ENCODE measurements around the gene GPATCH8. TPM values are rescaled to one million over a fixed set of nuclear protein-coding genes. Genes with fewer than 3 reads are reported as not detected.

The GPATCH8 gene
- total RNA-seq, 2 donors from 2014 or later = 30.3 to 33.9 TPM

GRCh38 chr17:44530896-44531418 is 27.8 kb upstream of the GPATCH8 start:
- Histone ChIP-seq H3K36me3 (no peaks in the 10 kb centered on the region), H3K27me3 (no peaks in the 10 kb centered on the region), H3K4me3 (no peak overlapping the region), H3K27ac (no peak overlapping the region), H3K4me1 (no peaks in the 10 kb centered on the region), H3K9ac (ENCODE audit: low read depth in 2 of 2, low read length in 2 of 2) (no peak overlapping the region), H3K9me3 (no peaks in the 10 kb centered on the region)
- no peak for TF ChIP-seq CTCF (IDR thresholded peaks at IDR 0.05)
- no peak for DNase-seq
- intact Hi-C loops (cut with DNase I) = loop anchor here (5.0 to 10.0 kb wide), 2 partner anchors 106 to 334 kb away; no protein-coding TSS in a partner anchor

GRCh38 chr17:44529864-44530263 is 26.7 kb upstream of the GPATCH8 start:
- intact Hi-C loops (cut with DNase I) = loop anchor here (5.0 to 10.0 kb wide), 2 partner anchors 107 to 335 kb away; no protein-coding TSS in a partner anchor
- Histone ChIP-seq H3K27me3 (no peaks in the 10 kb centered on the region), H3K27ac (no peak overlapping the region), H3K9ac (ENCODE audit: low read depth in 2 of 2, low read length in 2 of 2) (no peak overlapping the region), H3K4me3 (no peak overlapping the region), H3K36me3 (no peaks in the 10 kb centered on the region), H3K9me3 (no peaks in the 10 kb centered on the region), H3K4me1 (no peaks in the 10 kb centered on the region)
- DNase-seq = no peak
- TF ChIP-seq CTCF (IDR thresholded peaks at IDR 0.05) = no peak

GRCh38 chr17:44527954-44528353 is 24.7 kb upstream of the GPATCH8 start:
- TF ChIP-seq CTCF (IDR thresholded peaks at IDR 0.05) = no peak
- Histone ChIP-seq H3K27me3 (no peaks in the 10 kb centered on the region), H3K4me1 (no peaks in the 10 kb centered on the region), H3K9me3 (no peaks in the 10 kb centered on the region), H3K36me3 (no peaks in the 10 kb centered on the region), H3K9ac (ENCODE audit: low read depth in 2 of 2, low read length in 2 of 2) (no peak overlapping the region), H3K27ac (no peak overlapping the region), H3K4me3 (no peak overlapping the region)
- no peak for DNase-seq
- intact Hi-C loops (cut with DNase I) = no loop called here

GRCh38 chr17:44527102-44527501 is 23.9 kb upstream of the GPATCH8 start:
- TF ChIP-seq CTCF (IDR thresholded peaks at IDR 0.05) = no peak
- Histone ChIP-seq H3K36me3 (no peaks in the 10 kb centered on the region), H3K9me3 (no peaks in the 10 kb centered on the region), H3K27me3 (no peaks in the 10 kb centered on the region), H3K4me3 (no peak overlapping the region), H3K4me1 (no peaks in the 10 kb centered on the region), H3K9ac (ENCODE audit: low read depth in 2 of 2, low read length in 2 of 2) (no peak overlapping the region), H3K27ac (no peak overlapping the region)
- no peak for DNase-seq
- intact Hi-C loops (cut with DNase I) = no loop called here

- Histone ChIP-seq H3K36me3 (no peaks in the 10 kb centered on the region), H3K27ac (no peak overlapping the region), H3K9me3 (no peaks in the 10 kb centered on the region), H3K27me3 (no peaks in the 10 kb centered on the region), H3K9ac (ENCODE audit: low read depth in 2 of 2, low read length in 2 of 2) (no peak overlapping the region), H3K4me3 (no peak overlapping the region), H3K4me1 (no peaks in the 10 kb centered on the region)
- intact Hi-C loops (cut with DNase I) = no loop called here
- no peak for DNase-seq
- TF ChIP-seq CTCF (IDR thresholded peaks at IDR 0.05) = no peak
These were observed 20.4 kb upstream of the GPATCH8 start for GRCh38 chr17:44523672-44523972.
